Panc1 (cell line): ENCODE measurements around the gene NDUFAF2.

Experiments used
- POLR2AphosphoS5 ChIP-seq: IDR thresholded peaks from 2 replicates; pipeline ENCODE4 v1.6.1; 2012; ENCODE audit warnings: mild to moderate bottlenecking, low read depth, low read length, moderate library complexity
- SIN3A ChIP-seq: IDR thresholded peaks from 2 replicates; pipeline ENCODE4 v1.6.1; 2012; ENCODE audit warnings: low read depth, mild to moderate bottlenecking, low read length, moderate library complexity, borderline replicate concordance; ENCODE audit not compliant: insufficient read depth
- TCF7L2 ChIP-seq: IDR thresholded peaks from 2 replicates; pipeline ENCODE4 v1.6.1; 2011; ENCODE audit warnings: mild to moderate bottlenecking, low read depth, low read length, inconsistent platforms
- TF ChIP-seq, protein P1 (sequence below), 2 experiments: IDR thresholded peaks; 2 replicates each; pipeline ENCODE4 v1.6.1; 2011 to 2012; ENCODE audit warnings: low read depth in 2 of 2, control low read depth in 1 of 2, low read length in 1 of 2, mild to moderate bottlenecking in 1 of 2, moderate library complexity in 1 of 2; ENCODE audit not compliant: insufficient read depth in 1 of 2
- TF ChIP-seq, protein P2 (sequence below): fragments of 450-650 bp; IDR thresholded peaks from 2 replicates; pipeline ENCODE4 v1.5.1; 2017; ENCODE audit warnings: mild to moderate bottlenecking

DNA sequence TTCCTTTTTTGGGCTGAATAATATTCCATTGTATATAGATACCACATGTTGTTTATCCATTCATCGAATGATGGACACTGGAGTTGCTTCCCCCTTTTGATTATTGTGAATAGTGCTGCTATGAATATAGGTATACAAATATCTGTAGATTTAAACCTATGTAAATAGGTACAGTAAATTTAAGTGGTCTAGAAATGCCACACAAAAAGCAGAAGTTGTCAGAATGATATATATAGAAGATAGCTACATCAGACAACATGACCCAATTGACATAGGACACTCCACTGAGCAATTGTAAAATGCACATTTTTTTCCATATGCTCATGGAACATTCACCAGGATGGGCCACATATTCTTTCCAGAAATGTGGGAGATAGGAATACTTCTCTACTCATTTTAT lies 139.7 kb downstream of the NDUFAF2 start:
- TF ChIP-seq, protein P1, sequence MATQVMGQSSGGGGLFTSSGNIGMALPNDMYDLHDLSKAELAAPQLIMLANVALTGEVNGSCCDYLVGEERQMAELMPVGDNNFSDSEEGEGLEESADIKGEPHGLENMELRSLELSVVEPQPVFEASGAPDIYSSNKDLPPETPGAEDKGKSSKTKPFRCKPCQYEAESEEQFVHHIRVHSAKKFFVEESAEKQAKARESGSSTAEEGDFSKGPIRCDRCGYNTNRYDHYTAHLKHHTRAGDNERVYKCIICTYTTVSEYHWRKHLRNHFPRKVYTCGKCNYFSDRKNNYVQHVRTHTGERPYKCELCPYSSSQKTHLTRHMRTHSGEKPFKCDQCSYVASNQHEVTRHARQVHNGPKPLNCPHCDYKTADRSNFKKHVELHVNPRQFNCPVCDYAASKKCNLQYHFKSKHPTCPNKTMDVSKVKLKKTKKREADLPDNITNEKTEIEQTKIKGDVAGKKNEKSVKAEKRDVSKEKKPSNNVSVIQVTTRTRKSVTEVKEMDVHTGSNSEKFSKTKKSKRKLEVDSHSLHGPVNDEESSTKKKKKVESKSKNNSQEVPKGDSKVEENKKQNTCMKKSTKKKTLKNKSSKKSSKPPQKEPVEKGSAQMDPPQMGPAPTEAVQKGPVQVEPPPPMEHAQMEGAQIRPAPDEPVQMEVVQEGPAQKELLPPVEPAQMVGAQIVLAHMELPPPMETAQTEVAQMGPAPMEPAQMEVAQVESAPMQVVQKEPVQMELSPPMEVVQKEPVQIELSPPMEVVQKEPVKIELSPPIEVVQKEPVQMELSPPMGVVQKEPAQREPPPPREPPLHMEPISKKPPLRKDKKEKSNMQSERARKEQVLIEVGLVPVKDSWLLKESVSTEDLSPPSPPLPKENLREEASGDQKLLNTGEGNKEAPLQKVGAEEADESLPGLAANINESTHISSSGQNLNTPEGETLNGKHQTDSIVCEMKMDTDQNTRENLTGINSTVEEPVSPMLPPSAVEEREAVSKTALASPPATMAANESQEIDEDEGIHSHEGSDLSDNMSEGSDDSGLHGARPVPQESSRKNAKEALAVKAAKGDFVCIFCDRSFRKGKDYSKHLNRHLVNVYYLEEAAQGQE (IDR thresholded peaks at IDR 0.05; ENCODE audit: insufficient read depth in 1 of 2, low read depth in 2 of 2, low read length in 1 of 2) = no peak
- TF ChIP-seq, protein P2, sequence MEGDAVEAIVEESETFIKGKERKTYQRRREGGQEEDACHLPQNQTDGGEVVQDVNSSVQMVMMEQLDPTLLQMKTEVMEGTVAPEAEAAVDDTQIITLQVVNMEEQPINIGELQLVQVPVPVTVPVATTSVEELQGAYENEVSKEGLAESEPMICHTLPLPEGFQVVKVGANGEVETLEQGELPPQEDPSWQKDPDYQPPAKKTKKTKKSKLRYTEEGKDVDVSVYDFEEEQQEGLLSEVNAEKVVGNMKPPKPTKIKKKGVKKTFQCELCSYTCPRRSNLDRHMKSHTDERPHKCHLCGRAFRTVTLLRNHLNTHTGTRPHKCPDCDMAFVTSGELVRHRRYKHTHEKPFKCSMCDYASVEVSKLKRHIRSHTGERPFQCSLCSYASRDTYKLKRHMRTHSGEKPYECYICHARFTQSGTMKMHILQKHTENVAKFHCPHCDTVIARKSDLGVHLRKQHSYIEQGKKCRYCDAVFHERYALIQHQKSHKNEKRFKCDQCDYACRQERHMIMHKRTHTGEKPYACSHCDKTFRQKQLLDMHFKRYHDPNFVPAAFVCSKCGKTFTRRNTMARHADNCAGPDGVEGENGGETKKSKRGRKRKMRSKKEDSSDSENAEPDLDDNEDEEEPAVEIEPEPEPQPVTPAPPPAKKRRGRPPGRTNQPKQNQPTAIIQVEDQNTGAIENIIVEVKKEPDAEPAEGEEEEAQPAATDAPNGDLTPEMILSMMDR = no peak
- TF ChIP-seq SIN3A (no peak), POLR2AphosphoS5 (no peak), TCF7L2 (no peak)
